ENCODE results near the gene ARHGAP18. TPM values are rescaled to one million over a fixed set of nuclear protein-coding genes. Genes with fewer than 3 reads are reported as not detected.
A peak's percentile ranks its signal among the peaks of the same experiment; 100 is the strongest.

Gene ARHGAP18
- total and polyA plus RNA-seq, 4 donors, result 1.6 to 8.0 (median 3.0) TPM

DNA sequence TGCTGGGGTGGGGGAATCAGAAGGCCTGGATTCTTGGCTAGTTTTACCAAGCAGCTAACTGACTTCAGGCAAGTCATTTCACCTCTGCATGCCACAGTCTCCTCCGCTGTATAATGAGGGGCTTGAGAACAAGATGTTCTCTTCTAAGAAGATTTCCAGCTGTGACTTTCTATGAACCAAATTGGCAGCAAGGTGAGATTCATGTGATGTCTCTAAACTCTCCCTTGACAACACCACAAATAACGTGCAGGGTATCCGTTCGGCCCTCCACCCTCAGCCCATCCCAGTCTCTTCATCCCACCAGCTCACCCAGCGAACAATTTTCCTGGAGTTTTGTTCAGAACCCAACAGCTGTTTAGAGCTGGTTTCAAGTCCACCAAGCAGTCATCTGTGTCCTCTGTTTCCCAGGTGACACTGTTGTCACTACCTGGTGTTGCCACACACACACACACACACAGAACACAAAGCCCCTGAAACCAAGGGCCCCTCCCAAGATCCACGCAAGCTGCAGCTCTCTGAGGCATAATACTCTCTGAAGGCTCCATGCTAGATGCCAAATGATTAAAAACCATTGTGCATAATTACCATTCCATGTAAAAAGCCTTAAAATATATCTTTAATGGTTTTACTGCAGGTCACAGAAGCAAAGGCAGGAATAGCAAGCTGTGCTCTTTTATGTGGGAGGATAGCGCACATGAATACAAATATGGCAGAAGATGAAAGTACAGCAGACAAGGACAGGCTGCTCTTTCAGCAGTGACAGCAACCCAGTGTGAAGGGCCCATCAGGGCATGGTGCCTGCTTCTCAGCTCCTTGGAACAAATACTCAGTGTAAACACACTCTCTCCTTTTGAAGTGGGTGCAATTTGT, 48.2 kb downstream of the ARHGAP18 start:
- H3K9ac ChIP-seq (ENCODE audit: low read depth in 1 of 2, low read length in 2 of 2), result no peak overlapping the region
- H3K9me3 ChIP-seq (ENCODE audit: control insufficient read depth in 4 of 4, low read length in 3 of 4), result no peaks in the 10 kb centered on the region
- H3K27me3 ChIP-seq (ENCODE audit: control insufficient read depth in 4 of 4, insufficient read depth in 4 of 4, low read length in 3 of 4), result no peaks in the 10 kb centered on the region
- TF ChIP-seq HNF4A (conservative IDR thresholded peaks at IDR 0.05), result no peak
- no peak for TF ChIP-seq SP1 (IDR thresholded peaks at IDR 0.05)
- no peak for TF ChIP-seq RXRA (IDR thresholded peaks at IDR 0.05)
- TF ChIP-seq FOXA1 (IDR thresholded peaks at IDR 0.05), result no peak
- no peak for TF ChIP-seq YY1 (IDR thresholded peaks at IDR 0.05)
- TF ChIP-seq GABPA (IDR thresholded peaks at IDR 0.05 in 1 of 2, conservative IDR thresholded peaks at IDR 0.05 in 1 of 2), result no peak
- no peak for TF ChIP-seq RAD21 (IDR thresholded peaks at IDR 0.05)
- H3K4me3 ChIP-seq (ENCODE audit: low read depth in 1 of 3, low read length in 3 of 3), result no peak overlapping the region
- H3K4me1 ChIP-seq (ENCODE audit: control insufficient read depth in 4 of 4, insufficient read depth in 4 of 4, low read length in 3 of 4), result peaks cover 0 to 11% (median 2%) of the 10 kb centered on the region in 4 donors
- no peak for DNase-seq (ENCODE audit: low spot score)
- H3K27ac ChIP-seq (ENCODE audit: low read depth in 1 of 2, low read length in 2 of 2), result no peak overlapping the region
- 98% methylated on average over 7 of the region's 7 CpGs for WGBS
- H3K36me3 ChIP-seq (ENCODE audit: control insufficient read depth in 4 of 4, insufficient read depth in 3 of 4, low read depth in 1 of 4, low read length in 3 of 4), result no peaks in the 10 kb centered on the region

DNA sequence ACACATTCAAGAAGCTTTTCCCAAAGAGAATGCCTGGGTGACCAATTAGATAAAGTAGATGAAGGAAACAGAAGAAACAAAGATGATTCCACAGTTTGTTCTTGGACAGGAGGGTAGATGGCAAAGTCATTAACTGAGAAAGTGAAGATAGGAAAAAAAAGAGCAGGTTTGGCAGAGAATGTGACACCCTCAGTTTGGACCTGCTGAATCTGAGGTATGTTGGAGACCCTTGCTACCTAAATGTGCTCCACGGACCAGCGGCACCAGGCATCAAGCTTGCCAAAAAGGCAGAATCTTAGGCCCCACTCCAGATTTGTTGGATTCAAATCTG, 49.7 kb downstream of the ARHGAP18 start:
- H3K9ac ChIP-seq (ENCODE audit: low read depth in 1 of 2, low read length in 2 of 2), result peak overlapping the region in 1 of 2 donors; percentile 54
- peak overlapping the region in 1 of 2 donors; percentile 11 for H3K27ac ChIP-seq (ENCODE audit: low read depth in 1 of 2, low read length in 2 of 2)
- TF ChIP-seq, protein P1, sequence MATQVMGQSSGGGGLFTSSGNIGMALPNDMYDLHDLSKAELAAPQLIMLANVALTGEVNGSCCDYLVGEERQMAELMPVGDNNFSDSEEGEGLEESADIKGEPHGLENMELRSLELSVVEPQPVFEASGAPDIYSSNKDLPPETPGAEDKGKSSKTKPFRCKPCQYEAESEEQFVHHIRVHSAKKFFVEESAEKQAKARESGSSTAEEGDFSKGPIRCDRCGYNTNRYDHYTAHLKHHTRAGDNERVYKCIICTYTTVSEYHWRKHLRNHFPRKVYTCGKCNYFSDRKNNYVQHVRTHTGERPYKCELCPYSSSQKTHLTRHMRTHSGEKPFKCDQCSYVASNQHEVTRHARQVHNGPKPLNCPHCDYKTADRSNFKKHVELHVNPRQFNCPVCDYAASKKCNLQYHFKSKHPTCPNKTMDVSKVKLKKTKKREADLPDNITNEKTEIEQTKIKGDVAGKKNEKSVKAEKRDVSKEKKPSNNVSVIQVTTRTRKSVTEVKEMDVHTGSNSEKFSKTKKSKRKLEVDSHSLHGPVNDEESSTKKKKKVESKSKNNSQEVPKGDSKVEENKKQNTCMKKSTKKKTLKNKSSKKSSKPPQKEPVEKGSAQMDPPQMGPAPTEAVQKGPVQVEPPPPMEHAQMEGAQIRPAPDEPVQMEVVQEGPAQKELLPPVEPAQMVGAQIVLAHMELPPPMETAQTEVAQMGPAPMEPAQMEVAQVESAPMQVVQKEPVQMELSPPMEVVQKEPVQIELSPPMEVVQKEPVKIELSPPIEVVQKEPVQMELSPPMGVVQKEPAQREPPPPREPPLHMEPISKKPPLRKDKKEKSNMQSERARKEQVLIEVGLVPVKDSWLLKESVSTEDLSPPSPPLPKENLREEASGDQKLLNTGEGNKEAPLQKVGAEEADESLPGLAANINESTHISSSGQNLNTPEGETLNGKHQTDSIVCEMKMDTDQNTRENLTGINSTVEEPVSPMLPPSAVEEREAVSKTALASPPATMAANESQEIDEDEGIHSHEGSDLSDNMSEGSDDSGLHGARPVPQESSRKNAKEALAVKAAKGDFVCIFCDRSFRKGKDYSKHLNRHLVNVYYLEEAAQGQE (IDR thresholded peaks at IDR 0.05), result no peak
- TF ChIP-seq EGR1 (IDR thresholded peaks at IDR 0.05; ENCODE audit: low read depth in 2 of 2) (no peak), RAD21 (IDR thresholded peaks at IDR 0.05) (no peak), FOXA1 (IDR thresholded peaks at IDR 0.05) (no peak), SP1 (IDR thresholded peaks at IDR 0.05) (no peak), TAF1 (conservative IDR thresholded peaks at IDR 0.05) (no peak), CTCF (IDR thresholded peaks at IDR 0.05; ENCODE audit: low read depth, low read length, missing input control) (no peak), HNF4G (IDR thresholded peaks at IDR 0.05) (no peak), HNF4A (conservative IDR thresholded peaks at IDR 0.05) (no peak), FOXA2 (IDR thresholded peaks at IDR 0.05) (no peak), GABPA (IDR thresholded peaks at IDR 0.05 in 1 of 2, conservative IDR thresholded peaks at IDR 0.05 in 1 of 2) (no peak), YY1 (IDR thresholded peaks at IDR 0.05) (no peak), RXRA (IDR thresholded peaks at IDR 0.05) (no peak), NR2F2 (IDR thresholded peaks at IDR 0.05) (no peak)
- TF ChIP-seq, protein P2, sequence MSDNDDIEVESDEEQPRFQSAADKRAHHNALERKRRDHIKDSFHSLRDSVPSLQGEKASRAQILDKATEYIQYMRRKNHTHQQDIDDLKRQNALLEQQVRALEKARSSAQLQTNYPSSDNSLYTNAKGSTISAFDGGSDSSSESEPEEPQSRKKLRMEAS (IDR thresholded peaks at IDR 0.05), result no peak
- TF ChIP-seq, protein P3, sequence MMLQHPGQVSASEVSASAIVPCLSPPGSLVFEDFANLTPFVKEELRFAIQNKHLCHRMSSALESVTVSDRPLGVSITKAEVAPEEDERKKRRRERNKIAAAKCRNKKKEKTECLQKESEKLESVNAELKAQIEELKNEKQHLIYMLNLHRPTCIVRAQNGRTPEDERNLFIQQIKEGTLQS (IDR thresholded peaks at IDR 0.05), result no peak
- H3K4me1 ChIP-seq (ENCODE audit: control insufficient read depth in 4 of 4, insufficient read depth in 4 of 4, low read length in 3 of 4), result peaks cover 0 to 7% (median 2%) of the 10 kb centered on the region in 4 donors
- peak overlapping the region; percentile 46 to 65 (median 56) for H3K4me3 ChIP-seq (ENCODE audit: low read depth in 1 of 3, low read length in 3 of 3)
- no peak for DNase-seq (ENCODE audit: low spot score)
- no peaks in the 10 kb centered on the region for H3K36me3 ChIP-seq (ENCODE audit: control insufficient read depth in 4 of 4, insufficient read depth in 3 of 4, low read depth in 1 of 4, low read length in 3 of 4)
- H3K27me3 ChIP-seq (ENCODE audit: control insufficient read depth in 4 of 4, insufficient read depth in 4 of 4, low read length in 3 of 4), result no peaks in the 10 kb centered on the region
- no peaks in the 10 kb centered on the region for H3K9me3 ChIP-seq (ENCODE audit: control insufficient read depth in 4 of 4, low read length in 3 of 4)
- WGBS, result 61% methylated on average over 2 of the region's 2 CpGs

Measured in liver (tissue), 9 donors.